GM19467 (cell line): ENCODE results near the gene BCAS3.

Experiments
- ATAC-seq: cut with Tn5 transposase; IDR thresholded peaks from one replicate; pipeline ENCODE4 v1.9.1; 2021; ENCODE audit warnings: mild to moderate bottlenecking, moderate library complexity; ENCODE audit not compliant: unreplicated experiment

The BCAS3 gene

GRCh38 chr17:61328351-61328750, 650.7 kb downstream of the BCAS3 start:
- no peak for ATAC-seq

DNA sequence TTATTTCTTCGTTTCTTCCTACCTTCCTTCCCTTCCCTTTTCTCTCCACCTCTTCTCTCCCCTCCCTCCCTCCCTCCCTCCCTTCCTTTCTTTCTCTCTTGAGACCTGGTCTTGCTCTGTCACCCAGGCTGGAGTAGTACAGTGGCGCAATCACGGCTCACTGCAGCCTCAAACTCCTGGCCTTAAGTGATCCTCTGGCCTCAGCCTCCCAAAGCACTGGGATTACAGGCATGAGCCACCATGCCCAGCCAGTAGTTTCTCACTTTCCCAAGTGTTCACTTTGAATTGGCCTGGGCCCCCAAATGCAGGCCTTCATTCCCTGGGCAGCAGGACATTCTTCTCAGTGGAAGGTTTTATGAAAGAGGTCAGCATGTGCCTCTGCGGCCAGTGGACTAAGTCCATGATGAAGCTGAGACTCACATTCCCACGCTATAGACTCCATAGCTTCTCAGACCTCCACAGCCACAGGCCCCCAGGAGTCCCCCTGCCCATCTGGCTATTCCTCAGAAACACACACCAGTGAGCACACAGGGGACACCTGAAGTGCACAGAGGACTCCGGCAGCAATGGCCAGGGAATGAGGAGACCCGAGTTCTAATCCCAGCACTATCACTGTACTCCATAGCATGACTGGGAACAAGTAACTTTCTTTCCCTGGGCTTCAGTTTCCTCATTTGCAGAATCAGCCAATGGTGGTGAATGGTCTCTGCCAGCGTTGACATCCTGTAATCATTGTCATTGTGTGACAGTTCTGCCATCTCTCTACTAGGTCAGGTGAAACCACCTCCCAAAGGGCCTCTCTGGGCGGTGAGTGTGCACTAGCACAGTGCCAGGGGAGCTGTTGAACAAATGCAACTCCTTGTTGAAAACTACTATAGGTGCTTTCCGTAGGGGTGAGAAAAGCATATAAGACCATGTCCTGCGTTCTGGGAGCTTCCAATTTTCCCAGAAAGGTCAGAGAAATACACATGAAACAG, 652.8 kb downstream of the BCAS3 start:
- ATAC-seq: no peak

- ATAC-seq: no peak
Observed at GRCh38 chr17:61331178-61331577, 653.5 kb downstream of the BCAS3 start.

DNA sequence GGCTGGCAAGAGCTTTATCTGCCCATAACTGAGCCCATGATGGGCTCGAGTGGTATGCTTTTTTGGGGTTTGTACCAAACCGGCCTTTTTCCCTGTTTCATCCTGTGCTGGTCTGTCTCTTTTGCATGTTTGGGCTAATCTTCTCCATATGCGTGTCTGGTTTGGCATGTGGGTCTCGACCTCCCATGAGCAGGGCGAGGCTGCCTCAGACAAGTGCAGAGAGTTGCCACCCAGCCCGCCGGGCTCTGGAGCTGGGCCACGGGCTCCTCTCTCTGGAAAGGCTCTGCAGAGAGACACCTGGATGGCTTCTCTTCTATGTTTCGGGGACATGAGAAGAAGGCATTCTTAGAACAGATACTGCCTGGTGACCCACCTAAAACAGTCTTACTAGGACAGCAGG, 654.2 kb downstream of the BCAS3 start:
- ATAC-seq: no peak

- no peak for ATAC-seq
Observed at GRCh38 chr17:61333136-61333535, 655.5 kb downstream of the BCAS3 start.

DNA sequence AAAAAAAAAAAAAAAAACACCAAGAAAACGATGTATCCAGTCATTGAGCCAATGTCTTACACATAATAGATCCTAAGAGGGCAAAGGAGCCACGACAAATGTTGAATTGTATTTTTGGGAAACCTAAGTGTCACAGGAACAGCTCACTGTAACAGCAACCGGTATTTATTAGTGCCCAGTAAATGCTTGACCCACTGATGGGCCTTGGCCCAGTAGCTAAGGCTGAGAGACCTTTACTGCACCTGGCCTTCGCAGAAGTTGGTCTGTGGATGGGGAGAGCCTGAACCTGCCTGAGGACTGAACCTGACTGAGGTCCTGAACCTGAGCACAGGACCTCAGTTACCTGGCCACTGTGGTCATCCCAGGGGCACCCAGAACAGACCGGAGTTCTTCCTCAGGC, 657.0 kb downstream of the BCAS3 start:
- ATAC-seq: no peak

- no peak for ATAC-seq
Observed at GRCh38 chr17:61335105-61335844, 657.6 kb downstream of the BCAS3 start.

DNA sequence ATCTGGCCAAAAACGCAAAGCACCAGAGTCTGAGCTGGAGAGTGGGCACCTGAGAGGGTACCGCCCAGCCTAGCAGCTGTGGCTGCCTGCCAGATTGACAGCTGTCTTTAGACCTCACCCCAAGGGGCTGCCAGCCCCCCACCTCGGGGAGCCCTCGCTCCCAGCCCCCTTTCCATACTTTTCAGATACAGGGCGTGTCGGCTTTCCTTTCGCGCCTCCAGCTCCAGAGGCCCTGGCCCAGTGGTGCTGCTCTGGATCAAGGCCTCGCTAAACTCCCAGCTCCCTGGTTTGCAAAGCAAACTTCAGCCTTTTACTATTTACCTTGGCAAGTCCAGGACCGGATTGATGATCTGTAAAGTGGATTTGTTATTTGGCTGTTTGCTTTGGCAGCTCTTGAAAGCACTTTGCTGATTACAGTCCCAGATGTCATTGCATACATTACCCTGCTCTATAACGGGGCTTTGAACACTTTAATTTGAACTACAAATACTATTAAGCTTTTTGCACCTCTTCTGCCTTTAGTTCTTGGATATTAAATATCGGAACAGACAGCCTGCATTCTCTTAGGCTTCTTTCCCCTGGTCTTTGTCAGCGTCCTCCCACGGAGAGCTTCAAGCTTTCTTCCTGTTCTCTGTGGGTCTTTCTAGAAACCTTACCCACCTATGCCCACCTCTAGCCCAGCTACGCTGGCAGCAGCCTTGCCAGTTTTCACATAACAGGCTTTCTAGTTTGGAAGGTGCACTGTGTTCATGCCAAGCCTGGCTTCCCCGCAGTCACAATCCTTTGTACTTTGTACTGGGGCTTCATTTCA, 658.4 kb downstream of the BCAS3 start:
- ATAC-seq: no peak

- no peak for ATAC-seq
Observed at GRCh38 chr17:61337290-61337689, 659.6 kb downstream of the BCAS3 start.

GRCh38 chr17:61338000-61338798, 660.5 kb downstream of the BCAS3 start:
- no peak for ATAC-seq

GRCh38 chr17:61338874-61339478, 661.3 kb downstream of the BCAS3 start:
- no peak for ATAC-seq

GRCh38 chr17:61340431-61341209, 663.0 kb downstream of the BCAS3 start:
- no peak for ATAC-seq

DNA sequence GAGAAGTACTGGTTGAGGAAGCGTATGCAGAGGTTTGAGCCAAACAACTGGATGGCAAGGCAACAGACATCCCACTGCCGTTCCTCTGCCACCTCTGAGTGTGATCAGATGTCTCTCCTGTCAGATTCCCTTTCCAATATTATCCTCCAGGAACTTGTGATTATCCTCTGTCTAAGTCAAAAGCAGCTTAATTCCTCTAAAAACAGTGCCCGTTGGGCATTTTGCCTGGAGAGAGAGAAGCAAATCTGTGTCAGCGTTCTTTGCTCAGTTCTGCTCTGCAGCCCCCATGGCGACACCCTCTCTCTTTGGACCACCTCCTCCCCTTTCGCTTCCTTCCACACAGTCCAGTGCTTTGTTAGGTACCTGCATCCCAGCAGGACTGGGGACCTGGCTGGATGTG, 665.9 kb downstream of the BCAS3 start:
- ATAC-seq: no peak

DNA sequence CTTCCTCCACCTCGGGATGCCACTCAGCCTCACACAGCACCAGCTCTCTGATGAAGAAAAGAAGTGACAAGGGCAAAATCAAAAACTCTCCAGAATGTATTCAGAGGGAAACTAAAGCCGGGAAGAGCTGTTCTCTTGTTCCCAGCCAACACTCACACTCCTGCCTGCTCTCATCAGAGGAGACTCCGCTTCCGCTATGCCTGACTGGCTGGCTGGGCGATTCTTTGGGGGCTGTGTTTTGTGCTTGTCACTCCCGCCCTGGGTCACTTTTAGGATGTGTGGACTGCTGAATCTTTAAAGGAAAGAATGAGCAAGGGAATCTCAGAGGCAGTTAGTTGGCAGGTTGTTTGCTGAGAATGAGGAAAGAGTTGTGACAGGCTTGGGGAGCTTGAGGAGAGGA, 667.4 kb downstream of the BCAS3 start:
- no peak for ATAC-seq

DNA sequence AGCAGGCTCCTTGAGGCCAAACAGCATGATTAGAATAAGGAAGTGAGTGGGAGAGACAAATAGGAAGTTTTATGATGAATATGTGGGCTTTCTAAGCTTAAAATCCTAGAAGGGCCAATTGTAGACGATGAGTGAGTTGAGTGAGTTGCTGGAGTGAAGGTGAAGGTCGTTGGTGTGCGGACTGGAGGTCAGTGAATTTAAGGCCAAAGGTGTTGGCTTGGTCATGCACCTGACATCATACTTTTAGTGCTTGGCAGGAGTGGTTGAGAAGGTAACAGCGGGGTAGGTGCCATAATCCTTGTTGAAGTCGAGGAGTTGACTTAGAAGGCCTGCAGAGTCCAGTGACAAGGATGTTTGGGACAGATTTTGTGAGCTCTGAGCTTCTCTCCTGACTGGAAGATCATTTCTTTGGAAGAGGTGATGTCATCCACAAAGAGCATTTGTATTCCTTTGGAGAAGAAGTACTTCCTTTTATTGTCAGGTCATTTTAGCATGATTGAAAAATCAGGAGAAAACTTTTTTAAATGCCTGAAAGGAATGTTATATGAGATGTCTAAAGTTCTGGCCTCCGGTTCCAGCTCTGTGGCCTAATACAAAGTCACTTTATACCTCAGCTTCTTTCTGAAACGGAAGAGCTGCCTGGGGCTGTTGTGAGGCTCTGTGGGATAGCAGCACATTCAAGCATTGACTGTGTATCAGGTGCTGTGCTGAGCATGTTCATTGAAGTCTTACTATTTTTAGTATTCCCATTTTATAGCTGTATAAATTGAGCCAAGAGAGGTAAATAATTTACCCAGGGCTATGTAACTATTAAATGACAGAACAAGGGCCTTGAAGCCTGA, 668.4 kb downstream of the BCAS3 start:
- ATAC-seq: no peak

GRCh38 chr17:61349350-61349749, 671.7 kb downstream of the BCAS3 start:
- no peak for ATAC-seq

GRCh38 chr17:61351745-61352407, 674.2 kb downstream of the BCAS3 start:
- no peak for ATAC-seq

GRCh38 chr17:61352408-61352770, 674.7 kb downstream of the BCAS3 start:
- ATAC-seq: no peak
